Measurements from ENCODE around the gene DNM1. TPM values are rescaled to one million over a fixed set of nuclear protein-coding genes. Genes with fewer than 3 reads are reported as not detected.

DNM1 gene
- total and polyA plus RNA-seq, 2 of the 8 experiments (the other 6 are each of a cell fraction or from before 2014, with no cell fraction given), result 34.3 to 62.7 TPM

- no peak for TF ChIP-seq SP2 (IDR thresholded peaks at IDR 0.05; ENCODE audit: low read length)
- TF ChIP-seq EZH2 (IDR thresholded peaks at IDR 0.05; ENCODE audit: low read depth, low read length, severe bottlenecking), result no peak
- 0 out of 2 replicates have a peak, but pooled peaks have one; percentile 41 for TF ChIP-seq TAF1 (IDR thresholded peaks at IDR 0.05; ENCODE audit: low read depth, low read length)
- no peak for TF ChIP-seq CHD2 (IDR thresholded peaks at IDR 0.05; ENCODE audit: low read length)
- TF ChIP-seq USF2 (IDR thresholded peaks at IDR 0.05; ENCODE audit: low read length), result no peak
- 0 out of 2 replicates have a peak, but pooled peaks have one; percentile 24 for TF ChIP-seq RBBP5 (IDR thresholded peaks at IDR 0.05; ENCODE audit: borderline replicate concordance, low read depth, low read length)
- peak; percentile 88; the same call in 1 of the 2 replicates for TF ChIP-seq SP4 (IDR thresholded peaks at IDR 0.05; ENCODE audit: low read length)
- no peak for TF ChIP-seq CHD1 (IDR thresholded peaks at IDR 0.05; ENCODE audit: low read depth, low read length)
- TF ChIP-seq RAD21 (IDR thresholded peaks at IDR 0.05 in 1 of 2, conservative IDR thresholded peaks at IDR 0.05 in 1 of 2; ENCODE audit: low read depth in 2 of 2, low read length in 2 of 2), result no peak
- no peak for TF ChIP-seq TBP (IDR thresholded peaks at IDR 0.05; ENCODE audit: low read depth, low read length)
- peak; percentile 15; the same call in 1 of the 2 replicates for TF ChIP-seq NRF1 (IDR thresholded peaks at IDR 0.05; ENCODE audit: low read depth, low read length)
- peak; percentile 12; the same call in 1 of the 2 replicates for TF ChIP-seq MAX (IDR thresholded peaks at IDR 0.05)
- TF ChIP-seq EGR1 (IDR thresholded peaks at IDR 0.05; ENCODE audit: borderline replicate concordance, low read depth, low read length), result 0 out of 2 replicates have a peak, but pooled peaks have one; percentile 39
- TF ChIP-seq ATF3 (IDR thresholded peaks at IDR 0.05; ENCODE audit: insufficient read depth, low read depth, low read length), result no peak
- 0 out of 2 replicates have a peak, but pooled peaks have one; percentile 39 for TF ChIP-seq SP1 (IDR thresholded peaks at IDR 0.05; ENCODE audit: low read depth, low read length)
- TF ChIP-seq HDAC2 (IDR thresholded peaks at IDR 0.05; ENCODE audit: borderline replicate concordance in 1 of 2, low read depth in 2 of 2, low read length in 2 of 2), result no peak
- peak; percentile 11; the same call in 1 of the 2 replicates for TF ChIP-seq PHF8 (conservative IDR thresholded peaks at IDR 0.05; ENCODE audit: low read depth, low read length)
- peak; percentile 47; the same call in 1 of the 2 replicates for TF ChIP-seq POLR2AphosphoS5 (IDR thresholded peaks at IDR 0.05; ENCODE audit: low read depth, low read length)
- no peak for TF ChIP-seq GABPA (IDR thresholded peaks at IDR 0.05; ENCODE audit: borderline replicate concordance, insufficient read depth, low read length)
- no peak for TF ChIP-seq NANOG (IDR thresholded peaks at IDR 0.05; ENCODE audit: insufficient read depth, low read depth, low read length, poor library complexity, severe bottlenecking)
Measured at GRCh38 chr9:128249908-128250838, 47.0 kb downstream of the DNM1 start (continued).
